NT2/D1 (cell line): Measurements from ENCODE around the gene STAP2.

Experiments used
- SUZ12 ChIP-seq: IDR thresholded peaks from 2 replicates; pipeline ENCODE4 v1.6.1; 2011; ENCODE audit not compliant: insufficient read length, insufficient read depth; ENCODE audit errors: extremely low read depth
- YY1 ChIP-seq: IDR thresholded peaks from 2 replicates; pipeline ENCODE4 v1.6.1; 2011; ENCODE audit not compliant: insufficient read length, insufficient read depth
- ZNF274 ChIP-seq: IDR thresholded peaks from 2 replicates; pipeline ENCODE4 v1.6.1; 2011; ENCODE audit warnings: mild to moderate bottlenecking, low read depth, low read length

DNA sequence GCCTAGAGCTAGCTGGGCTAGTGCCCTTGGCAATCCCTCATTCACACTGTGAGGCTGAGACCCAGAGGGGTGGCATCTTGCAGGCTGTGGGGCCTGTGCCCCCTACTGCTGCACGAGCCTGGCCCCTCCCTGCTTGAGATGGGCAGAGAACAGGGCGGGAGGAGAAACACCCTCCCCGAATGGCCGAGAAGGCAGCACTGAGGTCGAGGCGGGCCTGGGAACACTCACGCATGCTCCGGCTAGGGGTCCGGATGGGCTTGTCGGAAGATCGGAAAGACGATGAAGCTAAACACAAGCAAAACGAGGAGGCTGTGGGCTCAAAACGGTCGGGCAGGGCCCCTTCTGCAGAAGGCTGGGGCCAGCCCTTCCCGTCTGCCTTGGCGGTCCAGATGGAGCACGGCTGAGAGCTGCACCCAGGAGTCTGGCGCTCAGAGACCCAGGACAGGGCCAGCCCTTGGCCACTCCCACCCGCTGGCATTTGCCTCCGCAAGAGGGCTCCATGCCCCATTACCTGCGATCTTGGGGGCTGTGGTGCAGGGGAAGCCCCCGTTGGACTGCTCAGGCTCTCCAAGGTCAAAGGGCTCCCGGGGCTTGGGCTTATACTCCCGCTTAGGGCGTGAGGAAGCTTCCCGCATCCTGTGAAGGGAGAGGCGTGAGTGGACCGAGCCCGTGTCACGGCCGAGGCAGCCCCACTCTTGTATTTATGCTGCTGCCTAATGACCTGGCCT, 23.6 kb upstream of the STAP2 start:
- no peak for TF ChIP-seq ZNF274
- no peak for TF ChIP-seq YY1
- TF ChIP-seq SUZ12, result no peak
